Omental fat pad (tissue), 4 donors: ENCODE results near the gene LEMD1. TPM values are rescaled to one million over a fixed set of nuclear protein-coding genes. Genes with fewer than 3 reads are reported as not detected.

Source experiments
- ATAC-seq: fragments of 150-250 bp; one replicate; pipeline ENCODE4 v1.9.1; 2016; ENCODE audit warnings: mild to moderate bottlenecking, moderate library complexity; ENCODE audit not compliant: low FRiP score
- DNase-seq: peaks from one replicate; pipeline ENCODE4 v3.0.0-alpha.2; 2019; ENCODE audit warnings: low spot score
- CTCF ChIP-seq, 3 donors: fragments of 450-650 bp; IDR thresholded peaks; one replicate each; pipeline ENCODE4 v1.5.1; 2016 to 2017; ENCODE audit warnings: antibody characterized with exemption in 3 of 3, mild to moderate bottlenecking in 3 of 3, moderate library complexity in 2 of 3
- total RNA-seq, 4 donors: library from RNA; depleted of rRNA; stranded (reverse); fragments of >200 nt; gene quantifications; one replicate each; pipeline ENCODE4 v1.1.0, GENCODE V29; 2016

Gene LEMD1
- total RNA-seq, 4 donors from 2014 or later = 1.7 TPM; not detected in 3

GRCh38 chr1:205451202-205451601 lies 29.3 kb upstream of the LEMD1 start:
- no peak for TF ChIP-seq CTCF (IDR thresholded peaks at IDR 0.05)
- no peak for ATAC-seq

GRCh38 chr1:205450448-205450847 lies 28.6 kb upstream of the LEMD1 start:
- no peak for DNase-seq
- no peak for ATAC-seq
- no peak for TF ChIP-seq CTCF (IDR thresholded peaks at IDR 0.05)

More at GRCh38 chr1:205451202-205451601, 29.3 kb upstream of the LEMD1 start:
- no peak for DNase-seq

GRCh38 chr1:205449750-205450443 lies 28.0 kb upstream of the LEMD1 start:
- no peak for DNase-seq
- ATAC-seq = peak; percentile 82
- no peak for TF ChIP-seq CTCF (IDR thresholded peaks at IDR 0.05)

GRCh38 chr1:205449254-205449749 lies 27.4 kb upstream of the LEMD1 start:
- TF ChIP-seq CTCF (IDR thresholded peaks at IDR 0.05) = no peak
- ATAC-seq = no peak
- DNase-seq = no peak

- no peak for DNase-seq
- ATAC-seq = no peak
- TF ChIP-seq CTCF (IDR thresholded peaks at IDR 0.05) = no peak
Measured at GRCh38 chr1:205448540-205449253, 26.8 kb upstream of the LEMD1 start.

GRCh38 chr1:205447457-205448341 lies 25.8 kb upstream of the LEMD1 start:
- no peak for ATAC-seq
- DNase-seq = no peak
- TF ChIP-seq CTCF (IDR thresholded peaks at IDR 0.05) = no peak
